Measurements from ENCODE around the gene RNF113B. TPM values are rescaled to one million over a fixed set of nuclear protein-coding genes. Genes with fewer than 3 reads are reported as not detected.

RNF113B gene
- total and polyA plus RNA-seq, 2 of the 13 experiments (the other 11 are each of a cell fraction or from before 2014, with no cell fraction given), result not detected

DNA sequence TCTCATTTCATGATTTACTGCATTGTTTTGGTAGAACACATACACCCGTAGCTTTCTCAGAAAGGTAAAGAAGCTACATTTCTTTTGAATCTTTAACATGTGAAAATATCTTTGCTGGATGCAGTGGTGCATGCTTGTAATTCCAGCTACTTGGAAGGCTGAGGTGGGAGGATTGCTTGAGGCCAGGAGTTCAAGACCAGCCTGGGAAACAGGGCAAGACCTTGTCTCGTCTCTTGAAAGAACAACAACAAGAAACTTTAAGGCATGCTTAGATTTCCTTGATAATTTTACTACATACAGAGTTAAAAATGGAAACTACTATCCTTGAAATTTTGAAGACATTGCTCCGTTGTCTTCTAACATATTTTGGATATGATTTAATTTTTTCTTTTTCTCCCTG is 7.7 kb downstream of the RNF113B start:
- POLR2A ChIA-PET, result no interaction called here
- TF ChIP-seq ZNF747 (CRISPR knock-in tag; IDR thresholded peaks at IDR 0.05; ENCODE audit: borderline replicate concordance) (no peak), BORCS8-MEF2B (CRISPR knock-in tag; IDR thresholded peaks at IDR 0.05) (no peak), ZNF143 (CRISPR knock-in tag; IDR thresholded peaks at IDR 0.05) (no peak), ZNF274 (CRISPR knock-in tag; IDR thresholded peaks at IDR 0.05) (no peak), ETV6 (CRISPR knock-in tag; conservative IDR thresholded peaks at IDR 0.05) (no peak), SKI (IDR thresholded peaks at IDR 0.05; ENCODE audit: partially characterized antibody) (no peak), JUND (CRISPR knock-in tag; IDR thresholded peaks at IDR 0.05) (no peak), ZFY (CRISPR knock-in tag; IDR thresholded peaks at IDR 0.05) (no peak), PHF21A (CRISPR knock-in tag; IDR thresholded peaks at IDR 0.05) (no peak)
- TF ChIP-seq, protein P1, sequence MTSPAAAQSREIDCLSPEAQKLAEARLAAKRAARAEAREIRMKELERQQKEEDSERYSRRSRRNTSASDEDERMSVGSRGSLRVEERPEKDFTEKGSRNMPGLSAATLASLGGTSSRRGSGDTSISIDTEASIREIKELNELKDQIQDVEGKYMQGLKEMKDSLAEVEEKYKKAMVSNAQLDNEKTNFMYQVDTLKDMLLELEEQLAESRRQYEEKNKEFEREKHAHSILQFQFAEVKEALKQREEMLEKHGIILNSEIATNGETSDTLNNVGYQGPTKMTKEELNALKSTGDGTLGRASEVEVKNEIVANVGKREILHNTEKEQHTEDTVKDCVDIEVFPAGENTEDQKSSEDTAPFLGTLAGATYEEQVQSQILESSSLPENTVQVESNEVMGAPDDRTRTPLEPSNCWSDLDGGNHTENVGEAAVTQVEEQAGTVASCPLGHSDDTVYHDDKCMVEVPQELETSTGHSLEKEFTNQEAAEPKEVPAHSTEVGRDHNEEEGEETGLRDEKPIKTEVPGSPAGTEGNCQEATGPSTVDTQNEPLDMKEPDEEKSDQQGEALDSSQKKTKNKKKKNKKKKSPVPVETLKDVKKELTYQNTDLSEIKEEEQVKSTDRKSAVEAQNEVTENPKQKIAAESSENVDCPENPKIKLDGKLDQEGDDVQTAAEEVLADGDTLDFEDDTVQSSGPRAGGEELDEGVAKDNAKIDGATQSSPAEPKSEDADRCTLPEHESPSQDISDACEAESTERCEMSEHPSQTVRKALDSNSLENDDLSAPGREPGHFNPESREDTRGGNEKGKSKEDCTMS (CRISPR knock-in tag; conservative IDR thresholded peaks at IDR 0.05), result no peak
- TF ChIP-seq, protein P2, sequence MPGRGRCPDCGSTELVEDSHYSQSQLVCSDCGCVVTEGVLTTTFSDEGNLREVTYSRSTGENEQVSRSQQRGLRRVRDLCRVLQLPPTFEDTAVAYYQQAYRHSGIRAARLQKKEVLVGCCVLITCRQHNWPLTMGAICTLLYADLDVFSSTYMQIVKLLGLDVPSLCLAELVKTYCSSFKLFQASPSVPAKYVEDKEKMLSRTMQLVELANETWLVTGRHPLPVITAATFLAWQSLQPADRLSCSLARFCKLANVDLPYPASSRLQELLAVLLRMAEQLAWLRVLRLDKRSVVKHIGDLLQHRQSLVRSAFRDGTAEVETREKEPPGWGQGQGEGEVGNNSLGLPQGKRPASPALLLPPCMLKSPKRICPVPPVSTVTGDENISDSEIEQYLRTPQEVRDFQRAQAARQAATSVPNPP (CRISPR knock-in tag; IDR thresholded peaks at IDR 0.05), result no peak
- TF ChIP-seq, protein P3, sequence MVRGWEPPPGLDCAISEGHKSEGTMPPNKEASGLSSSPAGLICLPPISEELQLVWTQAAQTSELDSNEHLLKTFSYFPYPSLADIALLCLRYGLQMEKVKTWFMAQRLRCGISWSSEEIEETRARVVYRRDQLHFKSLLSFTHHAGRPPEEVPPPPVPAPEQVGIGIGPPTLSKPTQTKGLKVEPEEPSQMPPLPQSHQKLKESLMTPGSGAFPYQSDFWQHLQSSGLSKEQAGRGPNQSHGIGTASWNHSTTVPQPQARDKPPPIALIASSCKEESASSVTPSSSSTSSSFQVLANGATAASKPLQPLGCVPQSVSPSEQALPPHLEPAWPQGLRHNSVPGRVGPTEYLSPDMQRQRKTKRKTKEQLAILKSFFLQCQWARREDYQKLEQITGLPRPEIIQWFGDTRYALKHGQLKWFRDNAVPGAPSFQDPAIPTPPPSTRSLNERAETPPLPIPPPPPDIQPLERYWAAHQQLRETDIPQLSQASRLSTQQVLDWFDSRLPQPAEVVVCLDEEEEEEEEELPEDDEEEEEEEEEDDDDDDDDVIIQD (CRISPR knock-in tag; IDR thresholded peaks at IDR 0.05; ENCODE audit: low read depth), result no peak
- TF ChIP-seq, protein P4, sequence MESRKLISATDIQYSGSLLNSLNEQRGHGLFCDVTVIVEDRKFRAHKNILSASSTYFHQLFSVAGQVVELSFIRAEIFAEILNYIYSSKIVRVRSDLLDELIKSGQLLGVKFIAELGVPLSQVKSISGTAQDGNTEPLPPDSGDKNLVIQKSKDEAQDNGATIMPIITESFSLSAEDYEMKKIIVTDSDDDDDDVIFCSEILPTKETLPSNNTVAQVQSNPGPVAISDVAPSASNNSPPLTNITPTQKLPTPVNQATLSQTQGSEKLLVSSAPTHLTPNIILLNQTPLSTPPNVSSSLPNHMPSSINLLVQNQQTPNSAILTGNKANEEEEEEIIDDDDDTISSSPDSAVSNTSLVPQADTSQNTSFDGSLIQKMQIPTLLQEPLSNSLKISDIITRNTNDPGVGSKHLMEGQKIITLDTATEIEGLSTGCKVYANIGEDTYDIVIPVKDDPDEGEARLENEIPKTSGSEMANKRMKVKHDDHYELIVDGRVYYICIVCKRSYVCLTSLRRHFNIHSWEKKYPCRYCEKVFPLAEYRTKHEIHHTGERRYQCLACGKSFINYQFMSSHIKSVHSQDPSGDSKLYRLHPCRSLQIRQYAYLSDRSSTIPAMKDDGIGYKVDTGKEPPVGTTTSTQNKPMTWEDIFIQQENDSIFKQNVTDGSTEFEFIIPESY (CRISPR knock-in tag; IDR thresholded peaks at IDR 0.05), result no peak

More for the DNA sequence above, 7.7 kb downstream of the RNF113B start:
- WGBS (ENCODE audit: low lambda C conversion rate), result 96% methylated on average over 3 of the region's 3 CpGs
- Histone ChIP-seq H3K36me3 (replicated peaks in 1 of 2; ENCODE audit: control insufficient read depth in 1 of 2, insufficient read depth in 2 of 2, low read length in 2 of 2) (peaks cover 2 to 13% of the 10 kb centered on the region in 2 experiments), H3K9me3 (ENCODE audit: low read length) (no peaks in the 10 kb centered on the region), H3K4me1 (ENCODE audit: insufficient read depth, low read length) (peaks cover 92% of the 10 kb centered on the region), H2AFZ (ENCODE audit: low read length) (no peak overlapping the region), H4K20me1 (ENCODE audit: insufficient read depth, low read length) (peaks cover 71% of the 10 kb centered on the region), H3K27ac (ENCODE audit: extremely low read length, insufficient read depth, low read length) (no peak overlapping the region), H3K79me2 (ENCODE audit: insufficient read depth, low read length) (peaks cover 96% of the 10 kb centered on the region), H3K9ac (ENCODE audit: insufficient read depth, low read depth, low read length) (no peak overlapping the region), H3K27me3 (ENCODE audit: control insufficient read depth in 1 of 2, insufficient read depth in 2 of 2, low read length in 2 of 2) (no peaks in the 10 kb centered on the region; a peak in 1 of 5 replicates), H3K4me2 (ENCODE audit: low read depth, low read length) (no peak overlapping the region), H3K4me3 (replicated peaks in 1 of 3; ENCODE audit: insufficient read depth in 1 of 3, low read depth in 2 of 3, low read length in 3 of 3) (no peak overlapping the region)
- in situ Hi-C loops (cut with HindIII; ENCODE audit: extremely low pct_ligation_motif_present, low pct_unique_long_range_greater_than_20kb), result no loop called here
- ATAC-seq, result no peak
- no peak for FAIRE-seq
- CTCF ChIA-PET (ENCODE audit: low intra/inter-chr PET ratio, low total read pairs), result no interaction called here
- no TSS peak for BruUV-seq (replicated peaks)
- DNase-seq (ENCODE audit: low spot score), result no peak
- intact Hi-C loops (cut with micrococcal nuclease; ENCODE audit: unreplicated experiment), result no loop called here
